Prostate gland (tissue), 2 donors: ENCODE results near the gene MESP2.

Experiments
- CTCF ChIP-seq, 4 experiments: fragments of 200-600 bp in 2 of 4; fragments of 450-650 bp in 2 of 4; sonication (generic) in 2 of 4; IDR thresholded peaks; 1 replicate in 3 of 4; 2 replicates in 1 of 4; pipeline ENCODE4 v1.5.1; 2016 to 2019; ENCODE audit warnings: antibody characterized with exemption in 4 of 4, mild to moderate bottlenecking in 2 of 4, moderate library complexity in 2 of 4
- POLR2AphosphoS5 ChIP-seq: sonication (generic); formaldehyde crosslinking; IDR thresholded peaks from one replicate; pipeline ENCODE4 v1.6.1; 2017; ENCODE audit warnings: antibody characterized with exemption

- no peak for TF ChIP-seq CTCF (IDR thresholded peaks at IDR 0.05)
- TF ChIP-seq POLR2AphosphoS5: no peak
Measured at GRCh38 chr15:89802231-89802928, 26.2 kb downstream of the MESP2 start.
